ENCODE data around the gene CCNB1. TPM values are rescaled to one million over a fixed set of nuclear protein-coding genes. Genes with fewer than 3 reads are reported as not detected.

The CCNB1 gene
- total and polyA plus RNA-seq, 8 donors: 6.2 to 34.4 (median 14.4) TPM; not detected in 1

DNA sequence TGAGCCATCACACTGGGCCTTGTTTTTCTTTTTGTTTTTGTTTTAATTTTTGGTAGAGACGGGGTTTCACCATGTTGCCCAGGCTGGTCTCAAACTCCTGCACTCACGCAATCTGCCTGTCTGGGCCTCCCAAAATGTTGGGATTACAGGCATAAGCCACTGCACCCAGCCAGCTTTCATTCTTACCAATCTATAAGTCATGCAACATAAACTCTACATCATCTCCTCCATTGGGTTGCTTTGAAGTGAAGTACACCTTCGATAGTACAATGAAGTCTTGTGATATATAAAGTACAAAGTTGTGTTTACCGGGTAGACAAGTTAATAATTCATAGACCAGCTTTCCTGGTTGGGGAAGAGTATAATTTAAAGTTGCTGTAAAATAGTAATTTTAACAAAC lies 58.9 kb downstream of the CCNB1 start:
- TF ChIP-seq EP300 (IDR thresholded peaks at IDR 0.05): no peak
- no peak for TF ChIP-seq POLR2A (IDR thresholded peaks at IDR 0.05)
- TF ChIP-seq CTCF (IDR thresholded peaks at IDR 0.05): no peak
- no peak for TF ChIP-seq POLR2AphosphoS5 (IDR thresholded peaks at IDR 0.05)
- H3K4me1 ChIP-seq: peaks cover 0 to 2% (median 0%) of the 10 kb centered on the region in 4 donors
- H3K4me3 ChIP-seq: no peak overlapping the region
- no peaks in the 10 kb centered on the region for H3K9me3 ChIP-seq
- no peak overlapping the region for H3K27ac ChIP-seq
- no peaks in the 10 kb centered on the region for H3K27me3 ChIP-seq
- H3K36me3 ChIP-seq: peaks cover 17 to 58% (median 55%) of the 10 kb centered on the region in 4 donors
- no peak for DNase-seq
- 65 to 82% (median 70%) methylated on average over 4 of the region's 4 CpGs for WGBS, 5 donors
- intact Hi-C loops (cut with DNase I; ENCODE audit: low total_unique reads): no loop called here

Small RNAs within 50 kb of the gene (small RNA-seq; reads per million reads assigned to genes)
- 0 reads per million in 4 donors for gene SNORA50D

Other genes starting within 250 kb of the CCNB1 start
- gene SLC30A5, start 73.1 kb upstream of the CCNB1 start, total RNA-seq: 10 to 100 TPM in 4 of 5 donors, 1 to 10 TPM in 1; 9.3 to 67.6 (median 64.7) TPM
- gene SLC30A5, start 73.1 kb upstream of the CCNB1 start, polyA plus RNA-seq: 10 to 100 TPM; 11.3 to 25.7 (median 15.7) TPM
- 10 to 100 TPM in 2 of 5 donors, 1 to 10 TPM in 2, under 1 TPM in 1; 0.45 to 15.6 (median 1.8) TPM for gene CENPH, start 22.4 kb downstream of the CCNB1 start, total RNA-seq
- gene CENPH, start 22.4 kb downstream of the CCNB1 start, polyA plus RNA-seq: 1 to 10 TPM; 3.5 to 5.6 (median 3.7) TPM
- gene CDK7, start 67.7 kb downstream of the CCNB1 start, total RNA-seq: 10 to 100 TPM in 2 of 5 donors, 1 to 10 TPM in 1, not detected in 2; 5.8 to 51.4 (median 14.1) TPM
- 10 to 100 TPM; 18.2 to 30.0 (median 29.8) TPM for gene CDK7, start 67.7 kb downstream of the CCNB1 start, polyA plus RNA-seq
- 10 to 100 TPM in 3 of 5 donors, 1 to 10 TPM in 2; 7.6 to 26.3 (median 17.4) TPM for gene CCDC125, start 165.7 kb downstream of the CCNB1 start, total RNA-seq
- 10 to 100 TPM in 1 of 3 donors, 1 to 10 TPM in 2; 4.4 to 11.9 (median 5.0) TPM for gene CCDC125, start 165.7 kb downstream of the CCNB1 start, polyA plus RNA-seq
- 10 to 100 TPM in 3 of 5 donors, not detected in 2; 17.5 to 42.0 (median 32.7) TPM for gene AK6, start 202.4 kb downstream of the CCNB1 start, total RNA-seq
- gene AK6, start 202.4 kb downstream of the CCNB1 start, polyA plus RNA-seq: 10 to 100 TPM; 40.8 to 45.4 (median 44.2) TPM
- 10 to 100 TPM in 2 of 5 donors, 1 to 10 TPM in 3; 1.2 to 54.2 (median 8.5) TPM for gene TAF9, start 202.4 kb downstream of the CCNB1 start, total RNA-seq
- gene TAF9, start 202.4 kb downstream of the CCNB1 start, polyA plus RNA-seq: 10 to 100 TPM; 52.5 to 77.9 (median 64.4) TPM
- 10 to 100 TPM; 11.1 to 42.5 (median 30.3) TPM for gene RAD17, start 202.7 kb downstream of the CCNB1 start, total RNA-seq
- 10 to 100 TPM in 2 of 3 donors, 1 to 10 TPM in 1; 9.4 to 13.1 (median 11.5) TPM for gene RAD17, start 202.7 kb downstream of the CCNB1 start, polyA plus RNA-seq
- gene MARVELD2, start 248.0 kb downstream of the CCNB1 start, total RNA-seq: 10 to 100 TPM in 4 of 5 donors, 1 to 10 TPM in 1; 5.3 to 37.1 (median 20.6) TPM
- 1 to 10 TPM; 3.7 to 4.0 (median 3.8) TPM for gene MARVELD2, start 248.0 kb downstream of the CCNB1 start, polyA plus RNA-seq

Data from stomach (tissue), 9 donors.